ENCODE data around the gene TMEM147.
A peak's percentile ranks its signal among the peaks of the same experiment; 100 is the strongest.

Gene TMEM147

DNA sequence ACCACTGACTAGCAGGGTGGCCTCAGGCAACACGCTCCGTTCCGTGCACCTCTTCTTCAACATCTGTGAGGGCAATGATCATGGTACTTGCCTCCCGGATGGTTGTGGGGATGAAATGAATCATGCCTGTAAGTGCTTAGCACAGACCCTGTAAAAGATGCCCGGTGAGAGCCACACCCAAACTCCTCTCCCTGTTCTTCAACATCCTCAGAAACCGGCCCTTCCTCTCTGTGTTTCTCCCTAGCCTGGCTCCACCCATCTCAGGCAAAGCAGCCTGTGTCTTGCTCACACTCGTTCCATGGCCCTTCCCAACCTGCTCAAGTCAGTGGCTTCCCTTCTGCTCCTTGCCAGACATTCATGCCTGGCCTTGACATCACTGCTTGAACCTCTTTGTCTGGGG is 26.1 kb upstream of the TMEM147 start:
- DNase-seq, result no peak

DNA sequence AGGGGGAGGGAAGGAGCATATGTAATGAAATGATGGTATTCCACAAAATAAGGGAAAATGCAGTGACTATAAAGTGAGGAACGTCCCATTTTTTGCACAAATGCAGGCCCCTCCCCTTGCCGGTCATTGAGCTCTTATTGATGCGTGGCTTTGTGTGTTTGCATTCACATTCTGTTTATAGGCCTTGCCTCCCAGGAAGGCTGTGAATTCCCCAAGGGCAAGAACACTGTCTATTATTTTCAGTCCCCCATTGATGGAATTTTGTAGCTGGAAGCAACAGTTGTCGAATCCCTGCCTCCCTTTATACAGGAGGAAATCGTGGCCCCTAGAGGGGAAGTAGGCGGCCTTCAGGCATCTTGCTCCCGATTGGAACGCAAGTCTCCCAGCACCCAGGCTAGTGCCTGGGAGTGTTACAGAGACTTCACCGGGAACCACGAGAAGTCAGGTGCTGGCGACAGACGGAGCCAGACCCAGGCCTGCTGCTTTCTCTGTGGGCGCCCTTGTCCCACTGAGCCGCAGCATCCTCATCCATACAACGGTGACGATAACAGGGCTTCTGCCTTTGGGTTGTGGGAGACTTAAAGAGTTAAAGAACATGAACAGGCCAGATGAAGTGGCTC is 24.2 kb upstream of the TMEM147 start:
- DNase-seq, result no peak

DNA sequence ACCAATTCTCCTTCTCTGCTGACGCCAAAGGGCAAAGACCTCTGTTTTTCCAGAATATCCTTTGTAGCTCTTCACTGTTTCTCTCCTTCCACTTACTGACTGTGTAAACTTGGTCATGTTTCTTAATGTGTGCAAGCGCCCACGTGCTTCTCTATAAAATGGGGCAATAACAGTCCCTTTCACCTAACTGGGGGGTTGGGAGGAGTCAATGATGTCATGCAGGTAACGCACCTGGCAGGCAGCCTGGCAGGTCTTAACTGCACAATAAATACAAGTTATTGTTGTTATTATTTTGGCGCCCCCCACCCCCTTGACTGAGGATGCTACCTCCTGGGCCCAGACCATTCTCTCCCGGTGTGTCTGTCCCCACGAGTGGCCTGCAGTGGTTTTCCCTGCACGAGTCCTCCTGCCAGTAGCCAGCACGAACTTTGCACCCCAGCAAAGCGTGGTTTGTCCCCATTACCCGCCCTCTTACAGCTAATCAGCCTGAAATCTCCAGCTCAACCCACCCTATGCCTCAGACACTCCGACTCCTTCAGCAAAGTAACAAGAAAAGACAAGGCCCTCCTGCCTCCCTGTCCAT is 22.6 kb upstream of the TMEM147 start:
- DNase-seq, result no peak

DNA sequence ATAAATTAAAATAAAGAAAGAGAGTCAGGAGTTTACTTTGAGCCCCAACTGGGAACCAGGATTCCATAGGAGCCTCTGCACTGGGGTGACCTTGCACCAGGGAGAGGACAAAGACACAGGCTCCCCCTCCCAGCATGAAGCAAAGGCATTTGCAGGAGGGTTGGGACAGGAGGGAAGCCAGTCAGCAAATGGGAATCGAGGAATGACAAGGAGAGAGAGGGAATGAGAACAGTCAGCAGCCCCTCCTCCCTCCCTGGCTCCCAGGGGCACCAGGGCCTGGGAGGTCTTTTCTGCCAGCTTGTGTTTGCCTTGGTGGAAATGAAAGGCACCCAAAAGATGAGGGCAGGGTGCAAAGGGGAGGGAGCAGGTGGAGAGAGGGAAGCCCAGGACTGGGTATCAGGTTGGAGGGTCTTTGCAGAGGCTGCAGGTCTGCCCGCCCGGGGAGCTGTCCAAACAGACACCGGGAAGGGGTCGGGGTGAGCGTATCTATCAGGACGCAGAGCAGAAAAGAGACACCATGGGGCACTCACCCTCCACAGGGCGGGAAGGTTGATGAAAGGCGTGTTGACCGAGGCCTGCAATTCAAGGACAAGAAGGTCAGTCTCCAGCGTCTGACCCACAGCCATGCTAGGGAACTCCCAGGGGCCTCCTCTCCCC is 21.1 kb upstream of the TMEM147 start:
- no peak for DNase-seq

DNA sequence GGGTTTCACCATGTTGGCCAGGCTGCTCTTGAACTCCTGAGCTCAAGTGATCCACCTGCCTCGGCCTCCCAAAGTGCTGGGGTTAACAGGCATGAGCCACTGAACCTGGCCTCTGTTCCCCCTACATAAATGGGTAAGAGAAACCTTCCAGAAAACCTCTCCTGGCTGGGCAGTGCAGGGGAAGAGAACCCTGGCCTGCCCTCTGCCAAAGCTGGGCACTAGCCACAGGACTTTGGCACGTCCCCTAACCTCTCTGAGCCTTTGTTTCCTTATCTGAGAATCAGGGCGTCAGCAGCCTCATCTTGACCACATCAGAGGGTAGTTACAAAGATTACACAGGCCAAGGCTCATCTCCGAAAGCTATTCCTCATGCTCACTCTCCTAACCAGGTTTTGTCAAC is 19.6 kb upstream of the TMEM147 start:
- no peak for DNase-seq

DNA sequence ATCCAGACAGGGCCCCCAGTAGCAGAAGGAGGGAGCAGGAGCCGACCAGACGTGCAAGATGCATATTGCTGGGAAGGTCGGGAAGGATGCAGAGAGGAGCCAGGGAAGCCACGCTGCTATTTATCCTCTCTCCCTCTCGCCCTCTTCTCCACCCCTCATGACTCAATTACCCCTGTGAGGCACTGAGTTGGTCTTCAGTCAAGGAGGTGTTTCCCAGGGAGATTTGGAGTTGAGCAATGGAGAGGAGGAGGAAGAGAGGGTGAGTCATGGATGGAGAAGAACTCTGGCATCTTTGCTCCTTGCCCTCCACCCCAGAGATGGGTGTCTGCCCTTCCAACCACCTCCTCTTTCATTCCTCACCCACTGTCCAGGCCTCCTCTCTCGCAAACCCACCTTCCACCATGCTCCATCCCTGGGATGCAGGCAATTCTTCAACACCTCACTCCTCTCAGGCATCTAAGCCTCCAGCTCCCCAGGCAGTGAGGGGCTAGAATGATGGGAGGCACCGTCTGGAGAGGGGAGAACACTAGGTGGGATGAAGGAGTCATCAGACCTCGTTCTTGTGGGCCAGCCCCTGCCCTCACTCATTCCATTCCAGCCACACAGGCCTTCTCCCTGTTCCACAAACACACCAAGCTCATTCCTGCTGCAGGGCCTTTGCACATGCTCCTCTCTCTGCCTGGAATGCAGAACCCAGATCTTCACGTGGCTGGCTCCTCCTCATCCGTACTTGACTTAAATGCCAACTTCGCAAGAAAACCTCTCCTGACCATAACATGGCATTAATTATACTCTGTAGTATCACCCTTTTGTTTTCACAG is 17.0 kb upstream of the TMEM147 start, which contains the start of gene SBSN:
TSS of gene SBSN (minus strand) at position 94 of the 821 bp plus-strand sequence. CDS start at position 64, 30 bp downstream.
- no peak for DNase-seq

DNA sequence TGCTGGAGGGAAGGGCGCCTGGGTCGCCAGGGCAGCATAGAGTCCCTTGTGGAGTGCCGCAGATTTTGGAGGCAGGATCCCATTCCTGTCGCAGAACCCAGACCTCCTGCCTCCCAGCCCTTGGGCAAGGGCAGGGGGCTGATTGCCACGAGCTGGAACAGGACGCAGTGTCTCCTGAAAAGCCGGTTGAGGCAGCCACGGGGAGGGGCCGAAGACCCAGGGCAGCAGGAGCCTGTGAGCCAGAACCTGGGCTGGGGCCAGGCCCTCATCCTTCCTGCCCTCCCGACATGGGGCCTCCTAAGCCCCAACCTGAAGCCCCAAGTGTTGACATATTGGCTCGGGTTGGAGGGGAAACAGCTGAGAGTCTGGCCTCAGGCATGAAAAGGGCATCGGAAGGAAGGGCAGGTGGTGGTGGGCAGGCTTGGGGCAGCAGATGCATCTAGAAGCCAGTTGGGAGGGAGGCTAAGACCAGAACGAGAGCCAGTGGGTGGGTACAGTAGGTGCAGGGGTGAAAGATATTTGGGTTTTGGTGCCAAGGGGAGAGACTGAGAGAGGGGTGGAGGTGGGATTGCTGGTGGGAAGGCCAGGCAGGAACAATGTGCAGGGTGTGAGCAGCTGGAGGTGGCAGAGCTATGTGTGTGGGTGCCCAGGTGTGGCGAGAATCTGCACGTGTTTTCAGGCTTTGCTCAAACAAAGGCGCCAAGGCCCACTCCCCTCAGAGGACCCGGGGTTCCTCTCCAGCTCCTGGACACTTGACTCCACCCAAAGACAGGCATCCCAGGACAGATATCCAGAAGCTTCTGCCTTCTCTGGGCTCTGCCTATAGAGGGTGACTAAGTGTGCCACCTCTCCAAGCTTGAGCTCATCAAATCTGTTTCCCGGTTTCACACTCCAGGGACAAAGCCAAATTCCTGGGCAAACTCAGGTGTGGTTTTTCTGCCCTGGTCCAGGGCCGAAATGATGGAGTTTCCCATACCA is 15.9 kb upstream of the TMEM147 start:
- DNase-seq, result no peak

DNA sequence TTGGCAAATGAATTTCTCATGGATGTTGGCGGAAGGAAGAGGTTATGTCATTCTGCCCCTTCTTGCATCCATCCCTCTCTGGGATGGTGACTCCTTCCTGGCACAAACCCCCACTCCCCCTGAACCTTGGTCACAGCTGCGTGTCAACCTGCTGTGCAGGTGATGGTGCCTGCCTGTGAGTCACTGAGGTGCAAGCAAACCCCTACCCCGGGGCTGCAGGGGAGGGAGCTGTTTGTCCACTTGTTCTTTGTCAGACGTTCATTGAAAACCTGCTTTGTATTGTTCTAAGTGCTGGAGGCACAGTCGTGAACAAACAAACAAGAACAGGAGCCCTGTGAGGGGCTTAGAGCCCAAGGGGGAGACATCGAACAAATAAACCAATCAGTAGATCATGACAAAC is 14.1 kb upstream of the TMEM147 start:
- DNase-seq, result no peak

DNA sequence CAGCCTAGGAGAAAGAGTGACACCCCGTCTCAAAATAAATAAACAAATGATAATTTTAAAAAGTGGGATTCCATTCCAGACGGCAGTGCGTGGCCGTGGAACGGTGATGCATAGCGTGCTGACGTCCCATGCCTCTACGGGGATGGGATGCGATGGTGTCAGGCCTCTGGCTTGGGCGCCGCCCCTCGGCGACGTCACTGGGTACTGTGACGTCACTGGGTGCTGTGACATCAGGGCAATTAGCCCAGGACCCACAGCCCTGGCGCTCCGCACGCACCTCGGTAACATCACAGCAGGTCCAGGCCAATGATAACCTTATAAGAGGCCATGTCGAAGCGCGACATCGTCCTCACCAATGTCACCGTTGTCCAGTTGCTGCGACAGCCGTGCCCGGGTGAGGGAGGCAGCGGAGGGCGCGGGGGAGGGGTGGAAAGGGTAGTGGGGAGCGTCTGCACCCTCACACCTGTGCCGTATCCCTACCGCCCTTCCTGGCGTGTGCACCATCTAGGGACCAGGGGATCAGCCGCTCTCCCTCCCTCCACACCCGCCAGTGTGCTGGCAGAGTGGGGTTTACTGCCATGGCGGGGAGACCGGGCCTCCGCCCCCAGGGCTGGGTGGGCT is 12.1 kb upstream of the TMEM147 start, which contains the start of gene GAPDHS:
TSS of gene GAPDHS (plus strand) at position 256 of the 621 bp plus-strand sequence. CDS start at position 328, 72 bp downstream.
- DNase-seq, result peak in 1 of 56 donors; percentile 15

DNA sequence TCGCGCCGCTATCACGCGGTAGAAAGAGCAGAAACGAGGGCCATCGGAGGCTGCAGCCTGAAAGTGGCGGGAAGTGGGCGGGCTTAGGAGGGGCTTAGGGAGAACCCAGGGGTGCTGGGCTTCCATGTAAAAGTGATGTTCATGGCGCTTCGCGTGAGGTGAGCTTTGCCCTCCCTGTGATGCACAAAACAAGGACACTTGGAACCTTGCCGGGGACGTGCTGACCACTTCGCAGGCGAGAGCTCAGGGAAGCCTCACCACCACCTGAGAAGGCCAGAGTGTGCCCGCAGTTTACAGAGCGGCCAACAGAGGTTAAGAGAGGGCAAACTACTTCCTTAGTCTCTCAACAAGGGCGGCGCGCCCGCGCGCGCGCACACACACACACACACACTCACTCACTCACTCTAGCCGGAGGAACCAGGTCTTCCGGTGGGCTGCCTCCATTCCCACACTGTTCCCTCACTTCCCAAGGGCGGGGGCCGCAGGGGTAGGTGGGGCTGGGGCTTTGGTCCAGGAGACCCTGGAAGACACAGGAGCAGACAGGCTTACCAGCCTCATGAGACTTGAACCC is 11.5 kb upstream of the TMEM147 start:
- no peak for DNase-seq

DNA sequence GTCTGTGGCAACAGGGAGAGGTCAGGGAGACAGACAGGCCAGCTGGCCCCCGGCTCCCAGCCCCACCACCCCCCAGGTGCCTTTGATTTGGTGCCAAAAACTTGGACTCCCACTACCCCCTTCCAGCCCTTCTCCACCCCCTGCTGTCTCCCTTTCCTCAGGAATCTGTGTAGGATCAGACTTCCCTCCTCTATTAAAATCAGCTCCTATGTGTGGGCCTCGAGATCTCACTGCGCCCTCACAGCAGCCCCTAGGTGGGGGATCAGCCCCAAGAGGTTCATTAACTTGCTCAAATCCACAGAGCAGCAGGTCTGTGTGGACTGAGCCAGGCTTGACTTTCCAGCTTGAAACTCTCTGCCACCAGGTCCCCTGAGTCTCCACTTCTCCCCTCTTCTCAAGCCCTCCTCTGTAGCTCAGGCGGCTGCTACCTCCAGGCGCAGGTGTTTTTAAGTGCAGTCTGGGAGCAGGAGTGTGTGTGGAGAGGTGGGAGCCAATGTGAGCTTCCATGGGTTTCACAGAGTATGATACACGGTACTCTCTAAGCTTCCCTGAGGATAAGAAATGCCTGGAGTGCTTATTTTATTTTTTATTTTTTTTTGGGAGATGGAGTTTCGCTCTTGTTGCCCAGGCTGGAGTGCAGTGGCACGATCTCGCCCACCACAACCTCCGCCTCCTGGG is 10.5 kb upstream of the TMEM147 start:
- DNase-seq, result no peak

DNA sequence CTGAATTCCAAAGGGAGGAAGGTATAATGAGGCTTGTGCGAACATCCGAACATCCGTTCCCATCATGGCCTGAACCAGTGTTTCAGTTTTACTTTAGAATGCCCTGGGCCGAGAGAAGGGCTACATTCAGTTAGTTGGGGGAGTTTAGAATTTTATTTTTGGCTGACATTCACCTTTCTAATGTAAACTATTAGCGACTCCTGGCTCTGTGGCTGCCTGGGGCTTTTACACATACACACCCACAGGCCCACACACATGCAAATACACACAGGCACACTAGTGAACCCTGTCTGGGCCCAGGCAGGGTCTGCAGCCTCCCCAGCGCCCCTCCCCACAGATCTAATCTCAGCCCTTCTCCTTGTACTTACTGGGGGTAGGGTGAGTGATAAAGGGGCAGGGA is 6.1 kb upstream of the TMEM147 start:
- no peak for DNase-seq

DNA sequence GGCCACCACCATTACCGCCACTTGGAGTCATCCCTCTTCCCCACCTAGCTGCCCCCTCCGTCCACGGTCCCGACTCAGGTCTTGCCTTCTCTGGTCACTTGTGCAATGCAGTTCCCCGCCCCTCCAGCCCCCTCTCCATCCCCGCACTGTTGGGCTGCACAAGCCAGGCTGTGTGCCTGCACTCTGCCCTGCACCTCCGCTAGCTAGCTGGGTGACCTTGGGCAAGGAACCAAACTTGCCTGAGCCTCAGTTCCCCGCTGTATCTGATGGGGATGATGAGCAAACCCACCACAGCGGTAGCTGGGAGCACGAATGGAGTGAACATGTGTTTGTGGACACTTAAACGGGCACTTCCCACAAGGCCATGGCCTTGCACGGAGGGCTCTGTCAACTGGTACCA is 5.6 kb upstream of the TMEM147 start:
- DNase-seq, result no peak

DNA sequence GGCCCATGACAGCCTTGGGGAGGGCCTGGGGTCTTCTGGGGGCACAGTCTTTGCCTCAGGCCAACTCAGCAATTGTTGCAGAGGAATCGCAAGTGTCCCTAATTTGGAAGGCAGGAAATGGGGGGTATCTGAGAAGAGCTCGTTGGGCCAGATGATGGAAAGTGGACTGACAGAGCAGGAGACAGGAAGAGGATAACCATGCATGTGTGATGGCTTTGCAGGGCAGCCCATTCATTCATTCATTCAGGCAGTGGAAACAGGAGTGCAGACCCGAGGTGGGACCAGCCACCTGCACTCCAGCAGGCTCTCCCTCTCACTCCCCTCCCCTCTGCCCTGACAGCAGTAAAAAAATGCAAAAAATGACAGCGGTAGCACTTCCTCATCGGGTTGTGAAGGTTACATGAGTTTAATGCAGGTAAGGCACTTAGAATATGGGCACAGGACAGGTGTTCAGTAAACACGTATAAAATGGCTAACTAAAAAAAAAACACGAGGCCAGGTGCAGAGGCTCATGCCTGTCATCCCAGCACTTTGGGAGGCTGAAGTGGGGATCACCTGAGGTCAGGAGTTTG is 5.0 kb upstream of the TMEM147 start:
- no peak for DNase-seq

DNA sequence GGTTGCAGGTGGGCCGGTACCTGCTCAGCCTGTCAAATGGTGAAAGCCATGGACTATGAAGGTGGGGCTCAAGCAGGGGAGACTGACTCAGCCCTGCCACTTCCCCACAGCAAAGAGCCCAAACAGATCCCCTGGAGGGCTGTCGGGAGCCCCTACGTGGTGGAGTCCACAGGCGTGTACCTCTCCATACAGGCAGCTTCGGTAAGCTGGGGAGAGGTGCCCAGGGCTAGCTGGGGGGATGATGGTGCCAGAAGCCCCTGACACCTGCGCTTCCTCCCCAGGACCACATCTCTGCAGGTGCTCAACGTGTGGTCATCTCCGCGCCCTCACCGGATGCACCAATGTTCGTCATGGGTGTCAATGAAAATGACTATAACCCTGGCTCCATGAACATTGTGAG is 3.2 kb upstream of the TMEM147 start:
- no peak for DNase-seq

DNA sequence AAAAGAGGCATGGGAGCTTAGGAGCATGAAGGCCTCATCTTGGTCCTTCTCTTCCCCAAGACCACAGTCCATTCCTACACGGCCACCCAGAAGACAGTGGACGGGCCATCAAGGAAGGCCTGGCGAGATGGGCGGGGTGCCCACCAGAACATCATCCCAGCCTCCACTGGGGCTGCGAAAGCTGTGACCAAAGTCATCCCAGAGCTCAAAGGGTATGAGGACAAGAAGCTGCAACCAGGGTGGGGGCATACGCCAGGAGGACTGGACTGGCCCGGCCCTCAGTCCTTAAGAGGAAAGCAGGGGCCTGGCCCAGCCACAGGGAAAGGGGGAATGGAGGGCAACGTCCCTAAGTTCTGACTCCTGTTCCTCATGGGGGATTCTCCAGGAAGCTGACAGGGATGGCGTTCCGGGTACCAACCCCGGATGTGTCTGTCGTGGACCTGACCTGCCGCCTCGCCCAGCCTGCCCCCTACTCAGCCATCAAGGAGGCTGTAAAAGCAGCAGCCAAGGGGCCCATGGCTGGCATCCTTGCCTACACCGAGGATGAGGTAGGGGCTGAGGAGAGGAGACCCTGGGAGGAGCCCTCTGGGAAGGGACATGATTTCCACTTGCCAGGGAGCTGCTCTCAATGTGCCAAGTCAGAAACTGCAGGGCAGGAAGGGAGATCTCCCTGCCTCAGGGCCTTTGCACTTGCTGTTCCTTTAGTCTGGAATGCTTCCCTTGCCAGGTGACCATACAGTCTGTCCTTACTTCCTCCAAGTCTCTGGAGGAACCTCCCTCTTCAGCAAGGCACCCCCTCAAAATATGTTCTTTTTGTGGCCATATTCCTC is 1.9 kb upstream of the TMEM147 start:
- no peak for DNase-seq

DNA sequence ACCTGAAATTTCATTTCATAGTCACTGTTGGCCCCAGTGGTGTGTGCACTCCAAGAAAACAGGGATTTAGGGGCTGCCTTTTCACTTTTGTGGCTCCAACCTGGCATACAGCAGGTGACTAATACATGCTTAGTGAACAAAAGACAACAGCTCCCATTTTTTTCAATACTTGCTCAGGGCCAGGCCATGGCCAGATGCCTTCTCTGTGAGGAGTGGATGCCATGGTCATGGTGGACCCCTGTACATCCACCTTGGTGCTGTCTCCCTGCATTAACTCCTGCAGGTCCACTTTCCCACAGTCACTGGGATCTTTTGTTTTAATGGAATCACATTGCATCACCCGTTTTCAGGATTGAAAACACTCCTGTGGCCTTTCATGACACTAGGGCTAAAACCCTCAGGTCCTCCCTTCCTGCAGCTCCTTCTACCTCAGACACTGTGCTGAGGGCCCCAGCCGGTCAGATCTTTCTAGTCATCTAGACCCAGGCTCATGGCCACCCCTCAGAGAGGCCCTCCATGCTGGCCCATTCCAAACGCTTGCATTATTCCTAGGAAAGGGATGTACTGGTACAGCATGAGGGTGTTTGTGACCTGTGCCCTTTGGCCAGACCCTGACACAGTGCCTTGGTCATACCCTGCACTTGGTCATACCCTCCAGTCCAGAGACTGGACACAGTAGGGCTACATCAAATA is 1.2 kb upstream of the TMEM147 start:
- no peak for DNase-seq

Data from amygdala (tissue), 56 donors.